HG03520 (cell line): ENCODE measurements around the gene ITGAD.

Experiments
- ATAC-seq: cut with Tn5 transposase; IDR thresholded peaks from one replicate; pipeline ENCODE4 v1.9.1; 2021; ENCODE audit warnings: mild to moderate bottlenecking, moderate library complexity; ENCODE audit not compliant: unreplicated experiment

ITGAD gene

DNA sequence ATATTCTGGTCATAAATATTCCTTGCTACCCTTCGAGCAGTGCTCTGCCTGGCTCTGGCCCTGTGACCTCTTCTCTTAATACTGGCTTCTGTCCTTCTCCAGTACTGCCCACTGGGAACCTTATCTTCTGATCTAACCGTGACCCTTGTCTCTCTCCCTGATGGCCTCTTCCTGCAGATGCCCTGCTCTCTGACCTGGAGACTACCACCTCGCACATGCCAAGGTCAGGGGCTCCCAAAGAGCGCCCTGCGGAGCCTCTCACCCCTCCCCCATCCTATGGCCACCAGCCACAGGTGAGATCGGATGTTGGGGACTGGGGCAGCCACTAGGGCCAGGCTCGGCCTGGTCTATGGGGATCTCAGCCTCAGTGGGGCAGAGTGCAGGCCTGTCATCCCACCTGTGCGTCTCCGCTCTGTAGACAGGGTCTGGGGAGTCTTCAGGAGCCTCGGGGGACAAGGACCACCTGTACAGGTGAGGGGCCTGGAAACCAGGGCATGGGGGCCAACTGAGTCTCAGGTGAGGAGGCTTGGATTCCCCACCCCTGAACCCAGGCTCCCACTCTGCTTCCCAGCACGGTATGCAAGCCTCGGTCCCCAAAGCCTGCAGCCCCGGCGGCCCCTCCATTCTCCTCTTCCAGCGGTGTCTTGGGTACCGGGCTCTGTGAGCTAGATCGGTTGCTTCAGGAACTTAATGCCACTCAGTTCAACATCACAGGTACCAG lies 80.3 kb downstream of the ITGAD start:
- no peak for ATAC-seq

- ATAC-seq: no peak
These were observed 81.1 kb downstream of the ITGAD start for GRCh38 chr16:31474173-31474714.

DNA sequence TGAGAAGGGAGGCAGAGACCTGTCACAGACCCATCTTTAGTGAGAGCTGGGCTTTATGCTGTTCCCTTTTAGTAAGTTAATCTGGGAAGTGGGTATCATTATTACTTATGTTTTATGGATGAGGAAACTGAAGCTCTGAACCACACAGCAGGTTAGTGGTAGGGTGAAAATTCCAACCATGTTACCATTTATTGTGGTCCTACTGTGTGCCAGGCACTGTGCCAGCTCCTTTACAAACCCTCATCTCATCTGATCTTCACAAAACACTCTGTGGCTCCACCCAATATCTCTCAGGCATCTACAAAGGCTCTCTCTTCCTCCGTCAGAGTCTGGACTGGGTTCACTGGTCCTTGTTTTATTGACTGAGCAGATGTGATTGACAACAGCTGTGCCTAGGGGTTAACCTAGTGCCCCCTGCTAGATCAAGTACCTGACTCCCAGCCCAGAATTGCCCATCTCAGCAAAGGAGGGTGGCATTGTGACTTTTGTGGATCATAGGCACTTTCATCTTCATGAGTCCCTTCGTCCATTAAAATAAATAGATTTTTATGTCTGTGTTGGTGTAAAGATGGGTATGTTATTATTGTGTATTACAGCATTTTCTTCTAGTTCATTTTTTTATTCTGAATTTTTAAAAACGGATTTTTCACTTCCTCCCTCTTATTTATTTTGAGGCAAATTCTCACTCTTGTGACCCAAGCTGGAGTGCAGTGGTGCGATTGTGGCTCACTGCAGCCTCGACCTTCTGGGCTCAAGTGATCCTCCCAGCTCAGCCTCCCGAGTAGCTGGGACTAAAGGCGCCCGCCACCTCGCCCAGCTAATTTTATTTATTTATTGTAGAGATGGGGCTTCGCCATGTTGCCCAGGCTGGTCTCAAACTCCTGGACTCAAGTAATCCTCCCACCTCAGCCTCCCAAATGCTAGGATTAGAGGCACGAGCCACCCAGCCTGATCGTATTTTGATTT lies 81.9 kb downstream of the ITGAD start:
- no peak for ATAC-seq

DNA sequence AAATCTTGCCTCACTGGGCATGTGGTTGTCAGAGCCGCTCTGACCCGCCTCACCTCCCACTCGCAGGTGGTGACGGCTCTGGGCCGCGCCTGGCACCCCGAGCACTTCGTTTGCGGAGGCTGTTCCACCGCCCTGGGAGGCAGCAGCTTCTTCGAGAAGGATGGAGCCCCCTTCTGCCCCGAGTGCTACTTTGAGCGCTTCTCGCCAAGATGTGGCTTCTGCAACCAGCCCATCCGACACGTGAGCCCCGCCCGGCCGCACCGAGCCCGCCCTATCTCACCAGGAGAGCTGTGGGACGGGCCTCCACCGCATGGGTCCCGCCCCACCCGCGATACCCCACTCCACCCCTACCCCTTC lies 82.8 kb downstream of the ITGAD start:
- ATAC-seq: no peak
